ENCODE data around the gene SLIT3.

Gene SLIT3

DNA sequence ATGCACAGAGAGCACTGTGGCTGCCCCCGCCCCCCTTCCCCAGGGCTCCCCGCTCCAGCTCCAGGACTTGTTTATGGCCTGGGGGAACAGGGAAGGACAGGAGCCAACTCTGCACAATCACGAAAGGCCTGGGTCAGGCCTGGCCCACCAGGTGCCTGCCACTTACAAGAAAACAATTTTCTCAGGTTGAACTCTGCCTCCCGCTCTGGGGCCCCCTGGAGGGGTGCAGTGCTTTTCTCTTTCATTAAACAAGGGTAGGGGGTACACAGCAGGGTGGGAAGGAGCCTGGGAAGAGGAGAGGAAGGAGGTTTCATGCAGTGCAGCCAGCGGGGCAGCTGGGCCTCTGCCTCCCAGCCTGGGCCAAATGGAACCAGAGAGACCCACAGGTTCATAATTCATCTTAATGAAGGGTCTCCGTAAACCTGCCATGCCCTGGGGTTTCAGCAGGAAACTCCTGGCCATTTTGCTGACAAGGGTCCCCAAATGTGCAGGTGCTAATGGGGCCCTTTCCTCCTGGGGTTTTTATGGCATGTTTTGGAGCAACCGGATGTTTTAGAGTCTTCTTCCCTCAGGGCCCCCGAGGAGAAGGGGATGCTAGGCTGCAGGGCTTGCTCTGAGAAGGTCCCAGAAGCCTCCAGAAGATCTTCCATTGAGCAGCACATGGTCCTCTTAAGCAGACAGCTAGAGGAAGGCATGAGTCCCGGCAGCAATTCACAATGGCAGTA lies 219.8 kb downstream of the SLIT3 start:
- no peak for DNase-seq

DNA sequence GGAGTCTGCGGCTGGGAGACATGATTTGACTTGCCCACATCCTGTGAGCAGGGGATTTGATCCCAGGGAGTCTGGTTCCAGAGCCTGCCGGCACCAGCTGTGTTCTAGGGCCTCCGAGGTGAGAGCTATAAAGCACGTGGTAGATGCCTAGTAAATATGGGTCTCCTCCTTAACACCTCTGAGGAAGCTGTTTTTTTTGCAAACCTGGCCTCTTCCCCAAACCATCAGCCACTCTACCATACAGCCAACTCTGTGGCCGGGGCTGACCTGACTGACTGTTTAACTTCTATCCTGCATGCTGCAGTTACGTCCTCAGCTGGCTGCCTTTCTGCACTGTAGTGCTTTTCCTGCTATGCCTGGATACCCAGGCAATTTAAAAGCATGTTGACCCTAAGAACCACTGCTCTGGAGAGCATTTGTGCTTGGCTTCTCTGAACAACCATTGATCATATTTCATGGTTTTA lies 220.5 kb downstream of the SLIT3 start:
- H3K9me3 ChIP-seq (ENCODE audit: control insufficient read depth, low read length), result no peaks in the 10 kb centered on the region
- H3K4me1 ChIP-seq (ENCODE audit: control insufficient read depth, insufficient read depth, low read length, poor library complexity, severe bottlenecking), result no peaks in the 10 kb centered on the region
- no peaks in the 10 kb centered on the region for H3K36me3 ChIP-seq (ENCODE audit: control insufficient read depth, insufficient read depth, low read length)
- DNase-seq, result no peak
- no peaks in the 10 kb centered on the region for H3K27me3 ChIP-seq (replicated peaks; ENCODE audit: control insufficient read depth, insufficient read depth, low read length, poor library complexity, severe bottlenecking)
- H3K4me3 ChIP-seq (ENCODE audit: insufficient read depth, low read depth, low read length, poor library complexity, severe bottlenecking), result no peak overlapping the region
- no peak overlapping the region for H3K27ac ChIP-seq (ENCODE audit: insufficient read depth, low read length, poor library complexity, severe bottlenecking)

More for the DNA sequence above, 219.8 kb downstream of the SLIT3 start:
- Histone ChIP-seq H3K4me1 (ENCODE audit: control insufficient read depth, insufficient read depth, low read length, poor library complexity, severe bottlenecking) (no peaks in the 10 kb centered on the region), H3K9me3 (ENCODE audit: control insufficient read depth, low read length) (no peaks in the 10 kb centered on the region), H3K27me3 (replicated peaks; ENCODE audit: control insufficient read depth, insufficient read depth, low read length, poor library complexity, severe bottlenecking) (no peaks in the 10 kb centered on the region), H3K36me3 (ENCODE audit: control insufficient read depth, insufficient read depth, low read length) (no peaks in the 10 kb centered on the region), H3K4me3 (ENCODE audit: insufficient read depth, low read depth, low read length, poor library complexity, severe bottlenecking) (no peak overlapping the region), H3K27ac (ENCODE audit: insufficient read depth, low read length, poor library complexity, severe bottlenecking) (no peak overlapping the region)

DNA sequence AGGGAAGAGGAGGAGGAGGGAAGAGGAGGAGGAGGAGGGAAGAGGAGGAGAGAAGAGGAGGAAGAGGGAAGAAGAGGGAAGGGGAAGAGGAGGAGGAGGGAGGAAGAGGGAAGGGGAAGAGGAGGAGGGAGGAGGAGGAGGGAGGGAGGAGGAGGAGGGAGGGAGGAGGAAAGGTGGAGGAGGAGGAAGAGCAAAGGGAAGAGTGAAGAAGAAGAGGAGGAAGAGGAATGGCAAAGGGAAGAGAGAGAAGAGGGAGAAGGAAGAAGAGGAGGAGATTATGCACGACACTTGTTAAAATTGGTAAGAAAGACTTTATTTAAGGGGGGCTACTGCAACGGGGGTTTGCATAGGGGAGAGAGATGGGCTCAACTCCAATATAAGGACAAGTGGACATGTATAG lies 221.2 kb downstream of the SLIT3 start:
- no peak for DNase-seq
- Histone ChIP-seq H3K36me3 (ENCODE audit: control insufficient read depth, insufficient read depth, low read length) (no peaks in the 10 kb centered on the region), H3K4me1 (ENCODE audit: control insufficient read depth, insufficient read depth, low read length, poor library complexity, severe bottlenecking) (no peaks in the 10 kb centered on the region), H3K4me3 (ENCODE audit: insufficient read depth, low read depth, low read length, poor library complexity, severe bottlenecking) (no peak overlapping the region), H3K27me3 (replicated peaks; ENCODE audit: control insufficient read depth, insufficient read depth, low read length, poor library complexity, severe bottlenecking) (no peaks in the 10 kb centered on the region), H3K27ac (ENCODE audit: insufficient read depth, low read length, poor library complexity, severe bottlenecking) (no peak overlapping the region), H3K9me3 (ENCODE audit: control insufficient read depth, low read length) (no peaks in the 10 kb centered on the region)

DNA sequence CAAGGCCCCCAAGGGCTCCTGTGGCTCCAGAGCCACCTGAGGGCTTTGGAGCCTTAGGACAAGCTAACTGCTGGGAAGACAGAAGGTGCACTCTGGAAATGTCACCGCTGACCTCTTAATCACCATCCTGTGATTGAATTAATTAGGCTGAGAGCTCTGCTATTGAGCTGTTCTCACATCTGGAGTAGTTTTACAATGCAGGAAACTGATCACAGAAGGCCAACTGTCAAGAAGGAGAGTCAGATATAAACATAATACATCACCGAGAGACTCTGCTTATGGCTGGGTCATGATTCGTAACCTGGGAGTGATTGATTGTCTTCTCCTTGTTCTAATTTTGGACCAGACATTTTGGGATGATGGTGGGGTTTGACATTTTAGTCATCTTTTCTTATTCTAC lies 226.1 kb downstream of the SLIT3 start:
- H3K27ac ChIP-seq (ENCODE audit: insufficient read depth, low read length, poor library complexity, severe bottlenecking), result no peak overlapping the region
- no peak overlapping the region for H3K4me3 ChIP-seq (ENCODE audit: insufficient read depth, low read depth, low read length, poor library complexity, severe bottlenecking)
- H3K4me1 ChIP-seq (ENCODE audit: control insufficient read depth, insufficient read depth, low read length, poor library complexity, severe bottlenecking), result no peaks in the 10 kb centered on the region
- no peaks in the 10 kb centered on the region for H3K27me3 ChIP-seq (replicated peaks; ENCODE audit: control insufficient read depth, insufficient read depth, low read length, poor library complexity, severe bottlenecking)
- DNase-seq, result no peak
- no peaks in the 10 kb centered on the region for H3K9me3 ChIP-seq (ENCODE audit: control insufficient read depth, low read length)
- H3K36me3 ChIP-seq (ENCODE audit: control insufficient read depth, insufficient read depth, low read length), result no peaks in the 10 kb centered on the region

DNA sequence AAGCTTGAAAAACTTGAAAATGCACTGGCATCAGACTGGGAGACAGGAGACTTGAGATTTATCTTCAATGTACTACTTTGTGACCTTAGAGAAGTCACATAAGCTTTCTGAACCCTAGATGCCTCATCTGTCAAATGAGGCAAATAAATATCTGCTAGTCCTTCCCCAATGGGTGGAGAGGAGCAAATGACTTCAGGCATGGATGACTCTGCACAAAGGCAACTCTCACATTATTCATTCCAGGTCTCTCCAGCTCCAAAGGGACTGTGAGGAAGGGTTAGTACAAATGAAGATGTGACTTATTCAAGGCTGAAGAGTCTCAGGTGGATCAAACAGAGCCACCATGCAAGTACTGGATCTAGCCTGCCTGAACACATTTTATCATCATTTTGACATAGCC lies 228.7 kb downstream of the SLIT3 start:
- no peak for DNase-seq
- no peak overlapping the region for H3K27ac ChIP-seq (ENCODE audit: insufficient read depth, low read length, poor library complexity, severe bottlenecking)
- no peak overlapping the region for H3K4me3 ChIP-seq (ENCODE audit: insufficient read depth, low read depth, low read length, poor library complexity, severe bottlenecking)
- H3K36me3 ChIP-seq (ENCODE audit: control insufficient read depth, insufficient read depth, low read length), result no peaks in the 10 kb centered on the region
- H3K4me1 ChIP-seq (ENCODE audit: control insufficient read depth, insufficient read depth, low read length, poor library complexity, severe bottlenecking), result no peaks in the 10 kb centered on the region
- no peaks in the 10 kb centered on the region for H3K27me3 ChIP-seq (replicated peaks; ENCODE audit: control insufficient read depth, insufficient read depth, low read length, poor library complexity, severe bottlenecking)
- H3K9me3 ChIP-seq (ENCODE audit: control insufficient read depth, low read length), result no peaks in the 10 kb centered on the region

DNA sequence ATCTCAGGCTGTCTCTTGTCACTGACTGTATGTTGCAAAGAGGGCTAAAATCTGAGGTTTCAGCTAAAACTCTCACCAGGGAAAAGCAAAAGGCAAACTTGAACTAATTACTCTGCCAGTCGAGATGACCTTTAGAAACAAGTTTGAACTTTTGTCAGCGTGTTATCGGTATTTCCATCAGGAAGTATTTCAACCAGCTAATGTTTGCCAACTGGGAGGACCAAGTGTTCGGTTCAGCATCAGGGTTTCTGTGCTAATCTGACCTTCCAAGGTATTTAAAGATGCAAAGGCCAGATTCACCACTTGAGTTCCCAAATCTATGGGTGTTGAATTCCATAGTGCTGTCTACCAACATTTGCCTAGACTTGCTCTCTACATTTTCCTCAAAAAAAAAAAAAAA lies 230.5 kb downstream of the SLIT3 start:
- H3K9me3 ChIP-seq (ENCODE audit: control insufficient read depth, low read length), result no peaks in the 10 kb centered on the region
- peaks cover 6% of the 10 kb centered on the region for H3K27me3 ChIP-seq (replicated peaks; ENCODE audit: control insufficient read depth, insufficient read depth, low read length, poor library complexity, severe bottlenecking)
- no peak for DNase-seq

DNA sequence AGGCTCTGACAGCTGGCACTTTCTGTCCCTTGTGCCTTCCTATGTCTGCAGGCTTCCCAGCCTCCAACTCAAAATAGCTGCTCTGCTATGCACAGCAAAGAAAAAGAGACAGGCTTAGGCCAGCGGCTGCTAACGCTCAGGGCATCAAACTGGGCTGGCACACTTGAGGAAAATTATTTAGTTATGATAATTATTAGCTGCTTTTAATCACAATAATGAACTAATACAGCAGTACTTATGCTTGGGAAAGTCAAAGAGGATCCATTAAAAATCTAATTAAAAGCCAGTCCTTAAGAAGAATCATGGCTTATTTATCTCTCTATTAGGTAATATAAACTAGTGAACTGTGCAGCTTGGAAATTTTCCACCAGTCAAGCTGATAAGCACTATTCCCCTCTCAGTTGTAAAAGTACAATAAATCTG lies 233.2 kb downstream of the SLIT3 start:
- peaks cover 8% of the 10 kb centered on the region for H3K27me3 ChIP-seq (replicated peaks; ENCODE audit: control insufficient read depth, insufficient read depth, low read length, poor library complexity, severe bottlenecking)
- no peaks in the 10 kb centered on the region for H3K4me1 ChIP-seq (ENCODE audit: control insufficient read depth, insufficient read depth, low read length, poor library complexity, severe bottlenecking)
- H3K9me3 ChIP-seq (ENCODE audit: control insufficient read depth, low read length), result no peaks in the 10 kb centered on the region
- DNase-seq, result no peak
- no peak overlapping the region for H3K27ac ChIP-seq (ENCODE audit: insufficient read depth, low read length, poor library complexity, severe bottlenecking)
- H3K4me3 ChIP-seq (ENCODE audit: insufficient read depth, low read depth, low read length, poor library complexity, severe bottlenecking), result no peak overlapping the region
- H3K36me3 ChIP-seq (ENCODE audit: control insufficient read depth, insufficient read depth, low read length), result no peaks in the 10 kb centered on the region

More for the DNA sequence above, 230.5 kb downstream of the SLIT3 start:
- H3K36me3 ChIP-seq (ENCODE audit: control insufficient read depth, insufficient read depth, low read length), result no peaks in the 10 kb centered on the region
- no peak overlapping the region for H3K4me3 ChIP-seq (ENCODE audit: insufficient read depth, low read depth, low read length, poor library complexity, severe bottlenecking)
- H3K4me1 ChIP-seq (ENCODE audit: control insufficient read depth, insufficient read depth, low read length, poor library complexity, severe bottlenecking), result no peaks in the 10 kb centered on the region
- H3K27ac ChIP-seq (ENCODE audit: insufficient read depth, low read length, poor library complexity, severe bottlenecking), result no peak overlapping the region

DNA sequence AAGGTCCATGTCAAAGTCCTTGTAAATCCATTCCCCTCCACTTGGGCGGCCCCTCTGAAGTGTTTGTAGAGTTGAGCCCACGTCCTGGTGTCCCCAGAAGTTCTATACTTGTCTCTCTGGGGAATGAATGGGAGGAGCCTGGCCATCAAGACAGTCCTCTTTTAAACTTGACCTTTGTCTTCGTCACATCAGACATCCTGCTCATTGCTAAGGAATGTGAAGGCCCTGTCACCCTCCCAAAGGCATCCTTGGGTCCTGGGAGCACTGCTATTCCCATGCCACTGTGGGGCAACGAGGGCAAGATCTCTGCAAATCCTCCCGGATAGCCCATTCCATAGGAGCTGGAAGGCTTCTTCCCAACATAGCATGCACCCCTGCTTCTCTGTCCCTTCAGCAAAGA lies 235.5 kb downstream of the SLIT3 start:
- Histone ChIP-seq H3K9me3 (ENCODE audit: control insufficient read depth, low read length) (no peaks in the 10 kb centered on the region), H3K27me3 (replicated peaks; ENCODE audit: control insufficient read depth, insufficient read depth, low read length, poor library complexity, severe bottlenecking) (peaks cover 8% of the 10 kb centered on the region), H3K4me1 (ENCODE audit: control insufficient read depth, insufficient read depth, low read length, poor library complexity, severe bottlenecking) (no peaks in the 10 kb centered on the region), H3K27ac (ENCODE audit: insufficient read depth, low read length, poor library complexity, severe bottlenecking) (no peak overlapping the region), H3K36me3 (ENCODE audit: control insufficient read depth, insufficient read depth, low read length) (no peaks in the 10 kb centered on the region), H3K4me3 (ENCODE audit: insufficient read depth, low read depth, low read length, poor library complexity, severe bottlenecking) (no peak overlapping the region)
- DNase-seq, result no peak

DNA sequence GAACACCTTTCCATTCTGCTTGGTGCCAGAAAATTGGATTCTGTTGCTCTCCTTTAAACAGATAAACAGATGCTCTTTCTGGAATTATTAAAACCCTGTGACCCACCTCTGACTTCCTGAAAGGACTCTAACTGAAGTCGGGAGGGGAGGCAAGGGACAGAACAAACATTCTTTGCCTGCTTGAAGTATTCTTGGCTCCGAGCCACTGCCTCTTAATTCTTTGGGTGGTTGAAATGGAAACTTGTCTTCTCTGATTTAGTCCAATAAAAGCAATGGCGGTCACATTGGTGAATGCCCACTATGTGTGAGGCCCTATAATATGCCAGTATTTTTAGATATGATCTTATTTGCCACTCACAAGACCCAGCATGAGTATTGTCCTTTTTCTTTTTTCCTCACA lies 236.8 kb downstream of the SLIT3 start:
- H3K27me3 ChIP-seq (replicated peaks; ENCODE audit: control insufficient read depth, insufficient read depth, low read length, poor library complexity, severe bottlenecking), result peaks cover 8% of the 10 kb centered on the region
- no peaks in the 10 kb centered on the region for H3K9me3 ChIP-seq (ENCODE audit: control insufficient read depth, low read length)
- H3K4me1 ChIP-seq (ENCODE audit: control insufficient read depth, insufficient read depth, low read length, poor library complexity, severe bottlenecking), result no peaks in the 10 kb centered on the region
- no peaks in the 10 kb centered on the region for H3K36me3 ChIP-seq (ENCODE audit: control insufficient read depth, insufficient read depth, low read length)
- H3K27ac ChIP-seq (ENCODE audit: insufficient read depth, low read length, poor library complexity, severe bottlenecking), result no peak overlapping the region
- DNase-seq, result no peak
- no peak overlapping the region for H3K4me3 ChIP-seq (ENCODE audit: insufficient read depth, low read depth, low read length, poor library complexity, severe bottlenecking)

DNA sequence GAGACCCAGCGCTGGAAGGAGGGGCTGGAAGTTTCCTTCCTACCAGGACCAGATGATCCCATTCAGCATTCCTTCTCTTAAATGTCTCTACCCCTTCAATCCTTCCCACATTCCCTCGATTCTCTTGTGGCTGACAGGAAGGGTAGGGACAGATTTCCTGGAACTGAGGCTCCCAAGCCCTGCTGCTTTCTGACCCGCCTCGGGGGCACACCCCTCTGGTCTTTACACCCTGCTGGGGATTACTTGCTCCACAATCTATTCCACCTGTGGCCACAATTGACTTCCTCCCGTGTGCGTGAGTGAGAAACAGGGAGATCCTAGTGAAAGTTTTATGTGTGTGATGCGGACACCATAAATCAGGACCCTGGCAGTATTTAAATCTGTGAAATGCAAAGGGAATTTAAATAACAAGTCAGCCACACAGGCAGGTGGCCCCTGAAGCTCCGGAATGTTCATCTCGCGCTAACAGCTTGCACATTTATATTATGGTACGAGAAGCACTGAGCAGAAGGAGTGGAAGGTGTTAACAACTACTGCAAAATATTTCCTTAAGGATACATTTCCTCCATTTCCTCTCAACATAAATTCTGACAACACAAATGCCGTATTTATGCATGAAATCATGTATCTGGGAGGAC lies 237.5 kb downstream of the SLIT3 start:
- H3K27ac ChIP-seq (ENCODE audit: insufficient read depth, low read length, poor library complexity, severe bottlenecking), result no peak overlapping the region
- H3K4me3 ChIP-seq (ENCODE audit: insufficient read depth, low read depth, low read length, poor library complexity, severe bottlenecking), result no peak overlapping the region
- H3K27me3 ChIP-seq (replicated peaks; ENCODE audit: control insufficient read depth, insufficient read depth, low read length, poor library complexity, severe bottlenecking), result peaks cover 8% of the 10 kb centered on the region
- no peaks in the 10 kb centered on the region for H3K4me1 ChIP-seq (ENCODE audit: control insufficient read depth, insufficient read depth, low read length, poor library complexity, severe bottlenecking)
- H3K9me3 ChIP-seq (ENCODE audit: control insufficient read depth, low read length), result no peaks in the 10 kb centered on the region
- H3K36me3 ChIP-seq (ENCODE audit: control insufficient read depth, insufficient read depth, low read length), result no peaks in the 10 kb centered on the region
- no peak for DNase-seq
